ENCODE measurements around the gene LHX6.

The LHX6 gene

DNA sequence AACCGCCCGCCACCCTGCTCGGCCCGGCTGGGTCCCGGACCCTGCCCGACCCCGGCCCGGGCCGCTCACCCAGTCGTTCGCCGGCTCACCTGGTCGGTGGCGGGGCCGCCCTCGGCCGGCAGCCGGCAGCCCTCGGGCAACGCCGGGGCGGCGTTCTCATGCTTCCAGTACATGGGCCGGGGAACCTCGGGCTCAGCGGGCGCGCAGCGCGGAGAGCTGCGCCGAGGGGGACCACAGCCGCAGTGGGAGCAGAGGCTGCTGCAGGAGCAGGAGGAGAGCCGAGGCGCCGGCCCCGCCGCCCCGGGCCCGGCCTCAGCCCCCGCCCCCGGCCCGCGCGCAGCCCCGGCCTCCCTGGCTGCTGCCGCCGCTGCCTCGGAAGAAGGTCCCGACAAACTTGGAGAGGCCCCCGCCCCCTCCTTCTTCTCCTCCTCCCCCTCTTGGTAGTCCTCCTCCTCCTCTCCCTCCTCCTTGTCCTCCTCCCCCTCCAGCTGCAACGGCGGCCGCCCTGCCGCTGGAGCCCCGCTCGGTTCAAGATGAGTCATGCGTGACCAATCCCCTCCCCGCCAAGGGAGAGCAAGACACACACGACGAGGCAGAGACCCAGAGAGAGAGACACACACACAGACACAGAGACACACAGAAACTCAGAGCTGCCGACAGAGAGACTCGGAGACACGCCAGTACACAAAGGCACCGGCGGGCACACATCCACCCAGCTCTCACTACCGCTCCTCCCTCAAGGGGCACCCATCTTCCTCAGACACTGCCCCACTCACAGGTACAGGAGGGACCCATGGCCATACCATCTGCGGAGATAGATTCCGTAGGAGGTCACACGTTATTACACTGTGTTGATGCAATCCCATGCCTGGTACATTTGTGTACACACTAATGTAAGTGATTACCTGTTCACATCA, at the start of gene LHX6:
Gene LHX6 (minus strand): TSS at position 390 of the 917 bp plus-strand sequence. CDS start 217 bp downstream, at position 173.
- no peak for DNase-seq (ENCODE audit: low read depth in 1 of 2, low spot score in 1 of 2)

DNA sequence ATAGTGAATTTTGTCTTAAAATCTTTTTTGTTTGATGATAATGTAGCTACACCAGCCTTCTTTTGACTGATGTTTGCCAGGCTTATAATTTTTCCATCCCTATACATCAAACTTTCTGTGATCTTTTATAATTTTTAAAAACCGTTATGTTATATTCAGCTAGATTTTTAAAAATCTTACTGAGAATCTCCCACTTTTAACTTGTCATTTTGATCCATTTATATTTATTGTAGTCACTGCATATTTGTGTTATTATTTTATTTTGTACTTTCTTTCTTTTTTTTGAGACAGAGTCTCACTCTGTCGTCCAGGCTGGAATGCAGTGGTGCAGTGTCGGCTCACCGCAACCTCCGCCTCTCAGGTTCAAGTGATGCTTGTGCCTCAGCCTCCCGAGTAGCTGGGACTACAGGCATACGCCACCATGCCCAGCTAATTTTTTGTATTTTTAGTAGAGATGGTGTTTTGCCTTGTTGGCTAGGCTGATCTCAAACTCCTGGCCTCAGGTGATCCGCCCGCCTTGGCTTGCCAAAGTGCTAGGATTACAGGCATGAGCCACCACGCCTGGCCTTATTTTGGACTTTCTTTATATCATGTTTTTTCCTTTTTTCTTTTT, 48.6 kb upstream of the LHX6 start:
- no peak for DNase-seq (ENCODE audit: low read depth in 1 of 2, low spot score in 1 of 2)

DNA sequence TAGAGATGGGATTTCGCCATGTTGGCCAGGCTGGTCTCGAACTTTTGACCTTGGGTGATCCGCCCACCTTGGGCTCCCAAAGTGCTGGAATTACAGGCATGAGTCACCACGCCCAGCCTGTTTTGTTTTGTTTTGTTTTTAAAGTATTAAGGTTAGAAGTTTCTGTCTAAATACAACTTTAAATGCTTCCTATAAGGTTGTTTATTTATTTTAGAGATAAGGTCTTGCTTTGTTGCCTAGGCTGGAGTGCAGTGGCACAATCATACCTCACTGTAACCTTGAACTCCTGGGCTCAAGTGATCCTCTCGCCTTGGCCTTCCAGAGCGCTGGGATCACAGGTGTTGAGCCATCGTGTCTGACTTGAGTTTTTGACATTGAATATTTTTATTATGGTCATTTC, 47.3 kb upstream of the LHX6 start:
- DNase-seq (ENCODE audit: low read depth in 1 of 2, low spot score in 1 of 2), result no peak

DNA sequence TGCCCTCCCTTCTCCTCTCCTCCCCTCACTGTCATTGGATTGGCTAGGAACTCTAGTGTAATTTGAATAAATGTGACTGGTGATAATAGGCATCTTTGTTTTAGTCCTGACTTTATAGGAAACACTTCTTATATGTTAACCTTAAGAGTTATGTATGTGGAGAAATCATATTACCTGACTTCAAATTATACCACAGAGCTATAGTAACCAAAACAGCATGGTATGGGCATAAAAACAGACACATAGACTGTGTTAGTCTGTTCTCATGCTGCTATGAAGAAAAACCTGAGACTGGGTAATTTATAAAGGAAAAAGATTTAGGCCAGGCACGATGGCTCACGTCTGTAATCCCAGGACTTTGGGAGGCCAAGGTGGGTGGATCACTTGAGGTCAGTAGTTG, 45.3 kb upstream of the LHX6 start:
- no peak for DNase-seq (ENCODE audit: low read depth in 1 of 2, low spot score in 1 of 2)

DNA sequence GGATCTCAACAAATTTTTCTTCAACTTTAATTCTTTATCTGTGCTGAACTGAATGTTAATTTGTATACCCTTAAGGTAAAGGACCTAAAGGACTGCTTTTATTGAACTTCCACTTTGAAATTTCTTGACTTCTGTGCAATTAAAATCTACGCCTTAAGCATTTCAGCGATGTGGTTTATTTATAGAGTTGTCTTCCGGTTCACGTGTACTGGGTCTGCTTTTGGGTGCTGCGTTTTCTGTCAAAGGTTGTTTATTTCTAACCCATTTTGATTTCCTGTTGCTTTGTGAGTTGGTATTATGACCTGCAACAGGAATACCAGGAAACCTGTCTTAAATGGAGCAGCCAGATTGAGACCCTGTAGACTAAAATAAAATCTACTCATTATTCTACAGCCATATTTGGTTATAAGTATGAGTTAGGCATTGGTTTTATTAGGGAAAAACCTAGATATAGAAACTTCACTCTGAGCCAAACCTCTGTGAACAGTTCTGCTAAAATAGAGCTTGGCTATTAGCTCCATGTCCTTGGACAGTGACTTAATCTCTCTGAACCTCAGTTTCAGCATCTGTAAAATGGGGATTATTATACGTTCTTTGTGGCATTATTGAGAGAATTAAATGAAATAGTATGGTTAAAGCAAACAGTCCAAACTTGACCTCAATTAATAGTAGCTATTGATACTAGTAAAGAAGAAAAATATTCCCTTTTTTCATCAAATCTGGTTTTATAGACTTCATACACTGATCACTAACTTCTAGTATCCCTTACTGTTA, 39.5 kb upstream of the LHX6 start:
- DNase-seq (ENCODE audit: low read depth in 1 of 2, low spot score in 1 of 2), result no peak

DNA sequence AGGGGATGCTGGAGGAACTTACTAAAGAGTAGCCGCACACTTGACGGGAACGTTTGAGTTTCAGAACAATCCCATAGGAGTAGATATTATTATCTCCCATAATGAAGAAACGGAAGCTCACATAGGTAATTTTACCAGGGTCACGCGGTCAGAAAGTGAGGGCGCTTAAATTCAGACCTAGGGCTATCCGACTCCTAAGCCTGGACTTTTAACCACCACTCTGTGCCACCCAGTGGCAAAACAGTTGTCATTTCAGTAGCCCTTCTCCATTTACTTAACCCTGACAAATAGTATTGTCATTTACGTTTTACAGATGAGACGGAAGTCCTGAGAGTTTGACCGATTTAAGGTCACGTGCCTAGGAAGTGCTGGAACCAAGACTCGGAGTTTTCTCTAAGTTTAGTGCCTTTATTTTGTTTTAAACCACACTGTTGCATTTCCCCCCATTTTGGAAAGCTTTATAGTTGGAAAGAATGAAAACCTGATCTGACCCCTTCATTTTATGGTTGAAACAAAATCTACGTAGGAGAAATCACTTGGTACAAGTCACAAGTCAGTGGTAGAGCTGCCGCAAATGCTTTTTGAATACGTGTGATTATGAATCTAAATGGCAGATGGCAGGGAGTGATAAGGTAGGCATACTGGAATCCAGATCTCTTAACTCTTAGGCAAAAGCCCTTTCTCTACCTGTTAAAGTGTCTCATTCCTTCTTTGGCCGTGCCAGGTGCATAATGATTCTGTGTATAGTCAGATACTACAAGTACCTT, 36.6 kb upstream of the LHX6 start:
- peak in 1 of 2 donors; percentile 8 for DNase-seq (ENCODE audit: low read depth in 1 of 2, low spot score in 1 of 2)

DNA sequence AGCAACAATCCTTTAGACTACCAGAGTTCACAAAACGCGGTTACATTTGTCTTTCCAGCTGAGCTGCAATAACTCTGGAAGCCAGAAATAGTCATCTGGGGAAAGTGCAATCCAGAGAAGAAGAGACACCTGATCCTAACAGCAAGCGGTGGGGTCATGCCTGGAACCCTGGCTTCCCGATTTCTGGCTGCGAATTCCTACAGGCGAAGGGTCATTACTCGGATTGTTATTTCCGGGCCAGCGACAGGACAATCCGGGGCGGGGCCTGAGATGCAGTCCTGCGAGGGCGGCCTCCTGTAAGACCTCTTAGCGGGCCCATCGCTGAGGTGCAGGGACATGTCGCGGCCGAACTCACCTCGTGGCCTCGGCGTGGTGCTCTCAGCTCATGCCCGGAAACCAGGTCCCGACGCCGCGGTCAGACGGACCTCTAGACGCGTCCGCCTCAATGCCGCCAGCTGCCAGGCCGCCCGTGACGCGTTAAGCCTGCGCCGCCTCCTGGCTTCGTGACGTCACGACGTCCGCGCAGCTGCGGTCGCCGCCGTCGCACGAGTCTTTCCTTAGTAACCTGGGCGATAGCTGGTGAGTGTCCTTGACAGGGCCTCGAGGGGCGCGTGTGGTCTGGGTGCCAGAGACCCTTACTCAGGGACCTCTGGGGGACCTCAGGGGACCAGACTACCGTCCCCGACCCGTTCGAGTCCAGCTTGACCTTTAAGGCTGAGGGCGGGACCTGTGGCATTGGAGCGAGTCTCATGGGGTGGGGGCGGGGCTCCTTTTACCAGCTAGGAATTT, 35.8 kb upstream of the LHX6 start, which contains the start of the genes MRRF and RBM18:
Gene MRRF (plus strand): TSS at position 523 of the 789 bp plus-strand sequence. CDS start 6,010 bp downstream, outside the sequence.
Gene RBM18 (minus strand): TSS at position 481 of the 789 bp plus-strand sequence. CDS start 3,348 bp downstream, outside the sequence.
- DNase-seq (ENCODE audit: low read depth in 1 of 2, low spot score in 1 of 2), result peak; percentile 86 to 88

DNA sequence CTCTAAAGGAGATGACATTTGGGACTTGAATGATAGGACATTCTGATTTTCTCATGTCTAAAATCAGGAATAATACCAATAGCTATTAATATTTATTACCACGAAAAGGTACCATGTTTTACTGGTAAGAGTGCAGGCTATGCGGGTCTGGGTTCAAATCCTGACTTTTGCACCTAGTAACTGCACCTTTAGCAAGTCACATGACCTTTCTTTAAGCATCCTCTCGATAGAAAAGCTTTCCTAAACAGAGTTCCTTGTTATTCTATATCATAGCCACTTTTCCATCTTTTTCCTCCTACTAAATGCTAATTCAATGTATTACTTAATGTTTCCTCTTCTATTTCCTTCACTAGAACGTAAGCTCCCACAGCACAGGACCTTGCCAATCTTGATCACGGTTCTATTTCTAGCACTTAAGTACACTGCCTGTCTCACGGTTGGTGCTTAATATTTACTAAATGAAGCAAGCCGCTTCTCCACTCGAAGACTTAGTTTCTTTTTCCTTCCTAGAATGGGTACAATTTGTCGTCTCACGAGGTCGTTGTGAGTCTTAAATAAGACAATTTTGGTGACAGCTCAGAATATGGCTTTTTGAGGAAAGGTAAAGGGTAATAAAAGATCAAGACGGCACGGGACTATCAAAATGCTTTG, 35.1 kb upstream of the LHX6 start:
- DNase-seq (ENCODE audit: low read depth in 1 of 2, low spot score in 1 of 2), result no peak

DNA sequence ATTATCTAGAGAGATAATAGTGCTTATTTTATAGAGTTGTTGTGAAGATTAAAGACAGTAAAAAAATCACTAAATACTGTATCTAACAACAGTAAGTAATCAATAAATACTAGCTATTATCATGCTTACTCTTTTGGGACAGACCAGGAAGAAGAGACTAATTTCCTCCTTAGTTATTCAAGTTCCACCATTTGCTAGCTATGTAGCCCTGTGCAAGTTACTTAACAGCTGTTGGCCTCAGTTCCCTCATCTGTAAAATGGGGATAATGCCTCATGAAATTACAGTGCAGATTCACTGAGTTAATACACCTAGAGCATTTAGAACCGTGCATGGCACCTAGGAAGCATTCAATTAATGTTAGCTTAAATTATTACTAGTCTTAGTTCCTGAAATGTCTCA, 33.3 kb upstream of the LHX6 start:
- no peak for DNase-seq (ENCODE audit: low read depth in 1 of 2, low spot score in 1 of 2)

DNA sequence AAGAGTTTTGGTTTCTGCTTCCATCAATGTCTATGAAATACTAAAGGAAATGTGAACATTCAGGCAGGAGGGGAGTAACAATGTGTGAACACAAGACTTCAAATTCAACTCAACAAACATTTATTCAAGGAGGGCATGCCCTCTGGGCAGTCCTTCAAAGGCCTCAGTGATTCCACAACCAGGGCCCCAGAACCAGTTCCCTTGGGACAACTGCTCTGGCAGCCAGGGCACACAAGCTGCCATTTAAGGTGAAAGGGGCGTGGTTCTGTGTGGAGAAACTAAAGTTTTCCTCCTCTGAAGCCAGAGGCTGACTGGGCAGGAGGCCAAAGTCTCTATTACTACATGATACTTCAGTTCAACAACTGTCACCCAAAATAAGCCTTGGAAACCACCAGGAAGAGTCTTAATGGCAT, 32.7 kb upstream of the LHX6 start:
- DNase-seq (ENCODE audit: low read depth in 1 of 2, low spot score in 1 of 2), result no peak

DNA sequence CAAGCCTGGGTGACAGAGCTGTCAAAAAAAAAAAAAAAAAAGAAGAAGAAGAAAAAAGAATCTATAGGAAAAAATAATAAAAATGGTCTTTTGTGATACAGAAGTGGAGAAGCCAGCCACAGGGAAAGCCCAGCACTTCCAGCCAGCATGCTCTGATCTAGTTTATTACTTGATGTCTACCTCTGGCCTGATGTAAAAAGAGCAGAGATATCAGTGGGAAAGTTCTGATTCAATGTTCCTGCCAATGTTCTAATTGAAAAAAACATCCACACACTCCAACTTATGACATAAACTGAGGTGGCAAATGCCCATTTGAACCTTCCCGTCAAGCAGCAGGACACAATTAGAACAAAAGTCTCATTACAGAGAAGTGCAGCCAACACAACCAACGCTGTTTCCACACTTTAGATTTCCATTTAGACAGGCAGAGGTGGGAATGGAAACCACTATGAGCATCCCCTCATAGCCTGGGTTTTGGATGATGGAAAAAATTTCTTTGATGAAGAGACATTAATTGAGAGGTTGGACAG, 30.2 kb upstream of the LHX6 start:
- no peak for DNase-seq (ENCODE audit: low read depth in 1 of 2, low spot score in 1 of 2)

DNA sequence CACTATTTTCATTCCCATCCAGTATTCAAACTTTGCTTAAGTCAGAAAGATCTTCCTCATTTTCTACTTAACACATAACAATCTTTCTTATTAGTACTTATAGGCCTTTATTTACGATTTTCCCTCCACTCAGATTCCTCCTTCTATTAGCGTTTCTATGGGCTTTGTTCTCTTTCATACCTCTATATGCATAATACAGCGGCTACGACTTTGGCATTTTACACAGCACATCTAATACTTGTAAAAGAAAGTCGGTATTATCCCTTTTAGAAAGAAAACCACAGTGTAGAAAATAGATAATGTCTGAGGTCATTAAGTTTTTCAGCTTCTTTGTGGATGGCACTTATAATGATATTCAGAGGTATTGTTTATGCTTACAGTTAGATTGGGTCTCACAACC, 27.4 kb upstream of the LHX6 start:
- no peak for DNase-seq (ENCODE audit: low read depth in 1 of 2, low spot score in 1 of 2)

DNA sequence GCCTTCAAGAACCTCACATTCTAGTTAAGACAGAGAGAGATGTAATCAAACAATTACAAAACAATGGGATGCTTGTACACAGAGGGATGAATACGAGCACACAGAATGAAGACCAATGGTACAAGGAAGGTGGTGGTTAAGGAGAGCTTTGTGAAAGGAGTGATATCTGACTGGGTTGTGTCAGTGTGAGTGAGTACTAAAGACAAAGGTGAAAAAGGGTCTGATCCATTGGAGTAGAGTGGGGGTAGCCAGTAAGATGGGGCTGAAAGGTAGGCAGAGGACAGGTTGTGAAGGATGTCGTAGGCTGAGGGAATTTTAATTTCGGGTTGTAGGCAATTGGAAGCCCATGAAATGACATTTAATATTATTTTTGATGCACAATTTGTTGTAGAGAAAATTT, 26.0 kb upstream of the LHX6 start:
- DNase-seq (ENCODE audit: low read depth in 1 of 2, low spot score in 1 of 2), result no peak

DNA sequence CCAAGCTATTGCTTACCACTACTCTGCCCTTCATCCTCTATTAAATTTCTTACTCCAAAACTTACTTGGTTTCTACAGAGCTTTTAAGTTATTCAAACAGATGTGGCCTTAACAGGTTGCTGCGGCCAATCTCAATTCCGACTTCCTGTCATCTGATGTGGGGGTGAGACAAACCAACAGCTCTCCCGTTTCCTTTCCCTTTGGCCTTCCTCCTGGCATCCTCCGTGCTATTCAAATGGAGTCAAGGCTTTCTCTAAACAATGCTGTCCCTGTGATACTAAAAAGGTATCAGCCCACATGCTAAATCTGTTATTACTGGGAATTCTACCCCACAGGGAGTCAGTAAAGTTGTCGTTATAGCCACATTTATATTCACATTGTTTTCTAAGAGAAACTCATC, 24.0 kb upstream of the LHX6 start:
- no peak for DNase-seq (ENCODE audit: low read depth in 1 of 2, low spot score in 1 of 2)

DNA sequence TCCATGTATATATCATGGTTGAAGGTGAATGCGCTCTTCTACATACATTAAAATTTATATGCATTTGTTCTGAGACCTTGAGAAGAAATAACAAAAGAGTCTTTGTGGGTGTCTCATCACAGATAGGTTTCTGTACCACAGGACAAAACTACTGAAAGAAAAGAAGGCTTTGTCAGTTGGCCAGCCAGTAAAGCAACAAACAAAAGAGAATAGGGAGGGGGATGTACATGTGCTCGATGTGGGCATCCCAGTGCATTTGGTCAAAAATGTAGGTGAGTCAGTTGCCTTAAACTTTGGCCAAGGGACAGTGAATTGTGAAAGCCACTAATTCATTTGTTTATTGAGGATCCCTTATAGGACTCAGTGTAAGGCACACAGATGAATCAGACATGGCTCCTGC, 22.6 kb upstream of the LHX6 start:
- DNase-seq (ENCODE audit: low read depth in 1 of 2, low spot score in 1 of 2), result no peak

DNA sequence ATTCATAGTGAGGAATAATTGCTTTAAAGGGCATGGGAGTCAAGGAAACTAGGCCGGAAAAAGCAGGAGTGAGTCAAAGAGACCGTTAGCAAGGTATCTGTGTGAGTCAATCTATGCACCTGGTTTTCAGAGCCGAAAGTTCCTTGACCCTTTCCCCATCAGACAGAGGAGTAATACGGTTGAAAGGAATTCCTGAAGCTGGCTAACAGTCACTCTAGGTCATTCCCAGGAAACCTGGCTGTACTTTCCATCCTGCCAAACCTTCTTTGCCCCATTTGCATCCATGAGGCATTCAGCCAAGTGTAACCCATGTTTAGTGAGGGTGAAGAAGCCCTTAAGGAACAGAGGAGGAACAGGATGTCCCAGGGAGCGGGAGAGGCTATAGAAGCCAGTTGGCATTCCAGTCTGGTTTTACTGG, 19.7 kb upstream of the LHX6 start:
- no peak for DNase-seq (ENCODE audit: low read depth in 1 of 2, low spot score in 1 of 2)

DNA sequence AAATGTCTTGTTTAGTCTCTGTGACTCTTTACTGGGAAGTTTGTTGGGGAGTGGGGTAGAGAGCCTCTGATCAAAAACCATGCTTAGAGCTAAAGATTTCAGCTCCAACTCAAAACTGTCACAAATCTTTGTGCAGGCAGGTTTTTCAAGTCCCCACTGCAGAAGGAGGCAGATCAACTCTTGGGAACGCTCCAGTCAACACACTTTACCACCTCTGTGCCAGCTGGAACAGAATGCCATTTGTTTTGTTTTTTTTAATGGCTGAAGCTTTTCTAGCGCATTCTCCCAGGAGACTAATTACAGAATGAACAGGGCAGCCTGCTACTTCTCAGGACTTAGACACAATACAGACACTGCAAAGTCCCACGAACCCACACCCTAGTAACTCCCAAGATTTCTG, 17.9 kb upstream of the LHX6 start:
- no peak for DNase-seq (ENCODE audit: low read depth in 1 of 2, low spot score in 1 of 2)

DNA sequence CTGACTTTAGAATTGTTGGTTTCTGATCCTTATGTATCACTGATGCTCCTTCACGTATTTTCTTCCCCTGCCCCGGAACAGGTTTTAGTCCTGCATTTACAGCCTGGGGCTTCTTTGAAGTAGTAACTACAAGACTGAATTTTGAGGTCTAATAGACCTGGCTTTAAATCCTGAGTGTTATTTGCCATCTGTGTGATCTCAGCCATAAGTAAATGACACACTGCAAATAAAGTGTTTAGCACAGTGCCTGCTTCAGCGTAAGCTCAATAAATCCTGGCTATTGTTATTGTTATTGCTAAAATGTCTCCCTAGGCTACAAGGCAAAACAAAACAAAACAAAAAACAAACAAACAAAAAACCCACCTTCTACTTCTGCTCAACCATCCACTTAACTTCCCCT, 15.6 kb upstream of the LHX6 start:
- no peak for DNase-seq (ENCODE audit: low read depth in 1 of 2, low spot score in 1 of 2)

DNA sequence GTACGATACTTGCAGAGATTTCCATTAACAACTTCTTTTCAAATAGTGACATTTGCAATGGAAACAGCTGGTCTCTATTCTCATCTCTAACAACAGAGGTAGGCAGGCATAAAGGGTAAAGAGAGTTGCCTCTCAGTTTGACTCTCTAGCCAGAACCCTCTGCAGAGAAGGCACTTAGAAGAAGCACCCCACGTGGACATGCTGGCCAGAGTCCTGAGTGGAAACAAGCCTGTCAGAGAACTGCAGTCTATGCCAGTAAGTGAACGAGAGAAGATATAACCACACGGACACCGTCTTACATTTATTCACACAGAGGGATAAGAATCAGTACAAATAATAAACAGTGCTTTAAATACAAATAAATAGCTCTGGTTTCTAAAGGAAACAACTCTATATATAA, 11.0 kb upstream of the LHX6 start:
- DNase-seq (ENCODE audit: low read depth in 1 of 2, low spot score in 1 of 2), result no peak
